B cell (primary cell): ENCODE results near the gene NAT10.

Experiments used
- EZH2 ChIP-seq: IDR thresholded peaks from 2 replicates; pipeline ENCODE4 v1.6.1; 2012; ENCODE audit warnings: borderline replicate concordance, low read depth, mild to moderate bottlenecking, moderate library complexity, low read length; ENCODE audit not compliant: insufficient read depth, poor library complexity, severe bottlenecking
- TF ChIP-seq, protein P1 (sequence below): fragments of 200-600 bp; IDR thresholded peaks from one replicate; pipeline ENCODE4 v1.8.0; 2022; ENCODE audit warnings: antibody characterized with exemption, mild to moderate bottlenecking

DNA sequence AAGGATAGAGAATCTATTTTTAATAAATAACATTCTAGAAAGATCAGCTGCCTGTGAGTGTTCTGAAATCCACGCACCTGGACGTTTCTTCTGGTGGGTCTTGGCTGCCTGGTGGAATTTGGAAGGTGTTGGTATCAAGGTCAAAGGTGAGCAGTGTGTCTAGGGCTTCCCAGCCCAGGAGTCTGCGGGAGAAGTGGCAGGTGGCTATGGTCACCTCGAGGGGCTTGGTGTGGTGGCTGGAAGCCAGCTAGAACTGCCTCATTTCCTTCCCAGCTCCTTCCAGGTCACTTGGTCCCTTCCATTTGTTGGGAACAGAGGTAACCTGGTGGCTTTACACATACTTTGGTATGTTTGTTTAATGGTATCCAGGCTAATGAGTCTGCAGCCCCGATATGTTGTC lies 41.4 kb downstream of the NAT10 start:
- TF ChIP-seq, protein P1, sequence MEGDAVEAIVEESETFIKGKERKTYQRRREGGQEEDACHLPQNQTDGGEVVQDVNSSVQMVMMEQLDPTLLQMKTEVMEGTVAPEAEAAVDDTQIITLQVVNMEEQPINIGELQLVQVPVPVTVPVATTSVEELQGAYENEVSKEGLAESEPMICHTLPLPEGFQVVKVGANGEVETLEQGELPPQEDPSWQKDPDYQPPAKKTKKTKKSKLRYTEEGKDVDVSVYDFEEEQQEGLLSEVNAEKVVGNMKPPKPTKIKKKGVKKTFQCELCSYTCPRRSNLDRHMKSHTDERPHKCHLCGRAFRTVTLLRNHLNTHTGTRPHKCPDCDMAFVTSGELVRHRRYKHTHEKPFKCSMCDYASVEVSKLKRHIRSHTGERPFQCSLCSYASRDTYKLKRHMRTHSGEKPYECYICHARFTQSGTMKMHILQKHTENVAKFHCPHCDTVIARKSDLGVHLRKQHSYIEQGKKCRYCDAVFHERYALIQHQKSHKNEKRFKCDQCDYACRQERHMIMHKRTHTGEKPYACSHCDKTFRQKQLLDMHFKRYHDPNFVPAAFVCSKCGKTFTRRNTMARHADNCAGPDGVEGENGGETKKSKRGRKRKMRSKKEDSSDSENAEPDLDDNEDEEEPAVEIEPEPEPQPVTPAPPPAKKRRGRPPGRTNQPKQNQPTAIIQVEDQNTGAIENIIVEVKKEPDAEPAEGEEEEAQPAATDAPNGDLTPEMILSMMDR, result no peak
- TF ChIP-seq EZH2, result no peak
